Urinary bladder (tissue), 4 donors: Measurements from ENCODE around the gene C2orf72. TPM values are rescaled to one million over a fixed set of nuclear protein-coding genes. Genes with fewer than 3 reads are reported as not detected.

ENCODE experiments used
- DNase-seq: peaks from one replicate; pipeline ENCODE4 v3.0.0-alpha.2; 2015; ENCODE audit errors: extremely low spot score
- H3K27ac ChIP-seq: one replicate; pipeline ENCODE4 v1.5.1; 2013; ENCODE audit warnings: low read depth, mild to moderate bottlenecking, moderate library complexity
- H3K36me3 ChIP-seq: one replicate; pipeline ENCODE4 v1.6.1; 2013; ENCODE audit warnings: mild to moderate bottlenecking, moderate library complexity; ENCODE audit not compliant: insufficient read depth
- H3K4me1 ChIP-seq: one replicate; pipeline ENCODE4 v1.6.1; 2013; ENCODE audit warnings: mild to moderate bottlenecking, moderate library complexity; ENCODE audit not compliant: insufficient read depth
- H3K4me3 ChIP-seq: one replicate; pipeline ENCODE4 v1.5.1; 2013; ENCODE audit warnings: low read depth, low read length
- WGBS: extraction: QIAGEN DNeasy Blood & Tissue Kit; methylation state at CpG from one replicate; pipeline ENCODE4 v1.1.7; 2013; 5-methylcytosine and 5-hydroxymethylcytosine counted together
- polyA plus RNA-seq: library from polyadenylated mRNA; stranded (reverse); fragments of 200-250 nt; gene quantifications from one replicate; pipeline ENCODE4 v1.2.3, GENCODE V29; 2013
- total RNA-seq: library from RNA; depleted of rRNA; stranded (reverse); fragments of >200 nt; gene quantifications from one replicate; pipeline ENCODE4 v1.2.3, GENCODE V29; 2014
- donor health status: healthy with polysubstance abuse.
- donor health status: healthy.

C2orf72 gene
- total and polyA plus RNA-seq, 2 donors = 0.91 to 3.7 TPM

- H3K4me1 ChIP-seq = peaks cover 2% of the 10 kb centered on the region
- WGBS = 60% methylated on average over 8 of the region's 8 CpGs
- no peak overlapping the region for H3K4me3 ChIP-seq
- no peaks in the 10 kb centered on the region for H3K36me3 ChIP-seq
- no peak overlapping the region for H3K27ac ChIP-seq
- DNase-seq = no peak
Observed at GRCh38 chr2:231041061-231041689, 3.9 kb downstream of the C2orf72 start.

- H3K4me1 ChIP-seq = no peaks in the 10 kb centered on the region
- no peak for DNase-seq
- H3K27ac ChIP-seq = no peak overlapping the region
- WGBS = 92% methylated on average over 4 of the region's 4 CpGs
- H3K4me3 ChIP-seq = no peak overlapping the region
- H3K36me3 ChIP-seq = no peaks in the 10 kb centered on the region
Observed at GRCh38 chr2:231043796-231044195, 6.5 kb downstream of the C2orf72 start.

GRCh38 chr2:231046916-231047273 lies 9.6 kb downstream of the C2orf72 start:
- Histone ChIP-seq H3K27ac (no peak overlapping the region), H3K36me3 (no peaks in the 10 kb centered on the region), H3K4me1 (no peaks in the 10 kb centered on the region), H3K4me3 (no peak overlapping the region)
- 77% methylated on average over 5 of the region's 5 CpGs for WGBS
- no peak for DNase-seq

- no peak for DNase-seq
- H3K4me3 ChIP-seq = no peak overlapping the region
- H3K27ac ChIP-seq = no peak overlapping the region
- no peaks in the 10 kb centered on the region for H3K4me1 ChIP-seq
- no peaks in the 10 kb centered on the region for H3K36me3 ChIP-seq
- WGBS = 74% methylated on average over 8 of the region's 8 CpGs
Observed at GRCh38 chr2:231047274-231047922, 10.1 kb downstream of the C2orf72 start.

- Histone ChIP-seq H3K36me3 (no peaks in the 10 kb centered on the region), H3K27ac (no peak overlapping the region), H3K4me3 (no peak overlapping the region), H3K4me1 (no peaks in the 10 kb centered on the region)
- DNase-seq = no peak
- WGBS = 68% methylated on average over 10 of the region's 10 CpGs
Observed at GRCh38 chr2:231047923-231048915, 10.9 kb downstream of the C2orf72 start.

- H3K4me3 ChIP-seq = no peak overlapping the region
- H3K4me1 ChIP-seq = no peaks in the 10 kb centered on the region
- H3K36me3 ChIP-seq = no peaks in the 10 kb centered on the region
- H3K27ac ChIP-seq = no peak overlapping the region
- 86% methylated on average over 12 of the region's 12 CpGs for WGBS
- DNase-seq = no peak
Observed at GRCh38 chr2:231049286-231050017, 12.1 kb downstream of the C2orf72 start.

- Histone ChIP-seq H3K4me3 (no peak overlapping the region), H3K27ac (no peak overlapping the region), H3K36me3 (no peaks in the 10 kb centered on the region), H3K4me1 (no peaks in the 10 kb centered on the region)
- WGBS = 50% methylated on average over 9 of the region's 9 CpGs
- DNase-seq = no peak
Observed at GRCh38 chr2:231050018-231050901, 12.9 kb downstream of the C2orf72 start.

- no peak overlapping the region for H3K27ac ChIP-seq
- H3K4me3 ChIP-seq = no peak overlapping the region
- no peaks in the 10 kb centered on the region for H3K4me1 ChIP-seq
- no peaks in the 10 kb centered on the region for H3K36me3 ChIP-seq
- no peak for DNase-seq
- WGBS = 82% methylated on average over 5 of the region's 5 CpGs
Observed at GRCh38 chr2:231051116-231051515, 13.8 kb downstream of the C2orf72 start.

GRCh38 chr2:231052494-231053451 lies 15.4 kb downstream of the C2orf72 start:
- Histone ChIP-seq H3K27ac (no peak overlapping the region), H3K4me1 (no peaks in the 10 kb centered on the region)
- 7% methylated on average over 62 of the region's 62 CpGs for WGBS

GRCh38 chr2:231053846-231054245 lies 16.5 kb downstream of the C2orf72 start:
- no peak for DNase-seq
- 79% methylated on average over 6 of the region's 6 CpGs for WGBS
- no peak overlapping the region for H3K4me3 ChIP-seq
- H3K4me1 ChIP-seq = no peaks in the 10 kb centered on the region
- no peak overlapping the region for H3K27ac ChIP-seq
- no peaks in the 10 kb centered on the region for H3K36me3 ChIP-seq

More at GRCh38 chr2:231052494-231053451, 15.4 kb downstream of the C2orf72 start:
- peak overlapping the region; percentile 55 for H3K4me3 ChIP-seq
- no peaks in the 10 kb centered on the region for H3K36me3 ChIP-seq
- DNase-seq = no peak

GRCh38 chr2:231056453-231057416 lies 19.4 kb downstream of the C2orf72 start, which contains the start of gene PSMD1:
TSS of gene PSMD1 (plus strand) at chr2:231056867. CDS start at chr2:231057026, 159 bp downstream.
- H3K4me3 ChIP-seq = peak within 1 kb of the TSS; percentile 97
- H3K4me1 ChIP-seq = no peaks in the 10 kb centered on the region
- H3K36me3 ChIP-seq = peaks cover 2% of the 10 kb centered on the region
- peak; percentile 82 for DNase-seq
- H3K27ac ChIP-seq = peak within 1 kb of the TSS; percentile 91
- under 1% methylated on average over 73 of the region's 73 CpGs for WGBS
